ENCODE data around the gene MCM3AP. TPM values are rescaled to one million over a fixed set of nuclear protein-coding genes. Genes with fewer than 3 reads are reported as not detected.

MCM3AP gene
- total RNA-seq, 4 donors from 2014 or later, result 55.3 to 170 (median 95.2) TPM

DNA sequence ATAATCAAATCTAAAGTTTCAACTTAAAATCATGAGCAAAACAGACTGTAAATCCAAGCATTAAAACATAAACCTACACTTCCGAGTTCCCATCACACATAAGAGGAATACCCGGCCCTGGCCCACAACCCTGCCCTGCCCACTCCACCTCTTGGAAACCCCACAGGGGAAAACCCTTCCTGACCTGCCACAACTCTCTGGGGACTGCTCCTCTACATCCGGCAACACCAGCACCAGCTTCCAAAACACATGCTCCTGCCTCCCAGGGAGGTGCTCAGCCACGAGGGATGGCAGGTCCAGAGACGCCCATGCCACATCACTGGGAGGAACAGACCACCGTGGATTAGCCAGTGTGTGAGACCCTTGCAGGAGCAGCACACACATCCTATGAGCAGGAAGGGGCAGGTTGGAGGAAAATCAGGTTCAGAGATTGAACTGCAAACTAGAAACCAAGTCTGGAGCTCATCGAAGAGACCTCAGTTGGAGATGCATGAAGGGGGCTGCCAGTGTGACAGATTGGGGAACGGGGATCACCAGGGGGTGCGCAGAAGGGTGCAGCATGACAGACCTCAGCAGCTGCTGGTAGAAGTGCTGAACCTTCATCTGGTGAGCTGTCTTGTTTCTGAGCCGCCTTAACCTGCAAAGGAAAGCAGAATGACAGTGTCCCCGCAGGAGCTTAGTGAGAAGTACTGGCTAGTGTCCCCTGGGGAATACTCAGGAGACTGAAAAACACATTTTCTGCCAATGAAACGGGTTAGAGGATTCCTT is 31.0 kb downstream of the MCM3AP start:
- TF ChIP-seq, protein P1, sequence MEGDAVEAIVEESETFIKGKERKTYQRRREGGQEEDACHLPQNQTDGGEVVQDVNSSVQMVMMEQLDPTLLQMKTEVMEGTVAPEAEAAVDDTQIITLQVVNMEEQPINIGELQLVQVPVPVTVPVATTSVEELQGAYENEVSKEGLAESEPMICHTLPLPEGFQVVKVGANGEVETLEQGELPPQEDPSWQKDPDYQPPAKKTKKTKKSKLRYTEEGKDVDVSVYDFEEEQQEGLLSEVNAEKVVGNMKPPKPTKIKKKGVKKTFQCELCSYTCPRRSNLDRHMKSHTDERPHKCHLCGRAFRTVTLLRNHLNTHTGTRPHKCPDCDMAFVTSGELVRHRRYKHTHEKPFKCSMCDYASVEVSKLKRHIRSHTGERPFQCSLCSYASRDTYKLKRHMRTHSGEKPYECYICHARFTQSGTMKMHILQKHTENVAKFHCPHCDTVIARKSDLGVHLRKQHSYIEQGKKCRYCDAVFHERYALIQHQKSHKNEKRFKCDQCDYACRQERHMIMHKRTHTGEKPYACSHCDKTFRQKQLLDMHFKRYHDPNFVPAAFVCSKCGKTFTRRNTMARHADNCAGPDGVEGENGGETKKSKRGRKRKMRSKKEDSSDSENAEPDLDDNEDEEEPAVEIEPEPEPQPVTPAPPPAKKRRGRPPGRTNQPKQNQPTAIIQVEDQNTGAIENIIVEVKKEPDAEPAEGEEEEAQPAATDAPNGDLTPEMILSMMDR (IDR thresholded peaks at IDR 0.05; ENCODE audit: low read depth), result no peak

DNA sequence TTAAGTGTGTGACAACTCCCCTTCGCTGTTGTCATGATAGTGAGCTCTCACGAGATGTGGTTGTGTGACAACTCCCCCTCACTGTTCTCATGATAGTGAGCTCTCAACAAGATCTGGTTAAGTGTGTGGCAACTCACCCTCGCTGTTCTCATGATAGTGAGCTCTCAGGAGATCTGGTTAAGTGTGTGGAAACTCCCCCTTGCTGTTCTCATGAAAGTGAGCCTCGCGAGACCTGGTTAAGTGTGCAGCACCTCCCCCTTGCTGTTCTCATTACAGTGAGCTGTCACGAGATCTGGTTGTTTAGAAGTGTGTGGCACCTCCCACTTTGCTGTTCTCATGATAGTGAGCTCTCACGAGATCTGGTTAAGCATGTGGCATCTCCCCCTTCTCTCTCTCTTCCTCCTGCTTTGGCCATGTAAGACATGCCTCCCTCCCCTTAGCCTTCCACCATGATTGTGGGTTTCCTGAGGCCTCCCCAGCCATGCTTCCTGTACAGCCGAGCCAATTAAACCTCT is 31.7 kb downstream of the MCM3AP start:
- TF ChIP-seq, protein P1 (IDR thresholded peaks at IDR 0.05; ENCODE audit: low read depth), result no peak

DNA sequence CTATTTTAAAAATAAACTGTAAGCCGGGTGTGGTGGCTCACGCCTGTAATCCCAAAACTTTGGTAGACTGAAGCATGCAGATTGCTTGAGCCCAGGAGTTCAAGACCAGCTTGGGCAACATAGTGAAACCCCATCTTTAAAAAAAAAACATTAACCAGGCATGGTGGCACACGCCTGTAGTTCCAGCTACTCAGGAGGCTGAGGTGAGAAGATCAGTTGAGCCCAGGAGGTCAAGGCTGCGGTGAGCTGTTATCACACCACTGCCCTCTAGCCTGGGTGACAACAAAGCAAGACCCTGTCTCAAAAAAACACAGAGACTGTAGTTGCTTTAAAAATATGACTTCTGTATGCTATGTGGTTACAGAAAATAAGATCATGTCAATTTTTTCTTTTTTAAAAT is 32.6 kb downstream of the MCM3AP start:
- TF ChIP-seq, protein P1 (IDR thresholded peaks at IDR 0.05; ENCODE audit: low read depth), result no peak

DNA sequence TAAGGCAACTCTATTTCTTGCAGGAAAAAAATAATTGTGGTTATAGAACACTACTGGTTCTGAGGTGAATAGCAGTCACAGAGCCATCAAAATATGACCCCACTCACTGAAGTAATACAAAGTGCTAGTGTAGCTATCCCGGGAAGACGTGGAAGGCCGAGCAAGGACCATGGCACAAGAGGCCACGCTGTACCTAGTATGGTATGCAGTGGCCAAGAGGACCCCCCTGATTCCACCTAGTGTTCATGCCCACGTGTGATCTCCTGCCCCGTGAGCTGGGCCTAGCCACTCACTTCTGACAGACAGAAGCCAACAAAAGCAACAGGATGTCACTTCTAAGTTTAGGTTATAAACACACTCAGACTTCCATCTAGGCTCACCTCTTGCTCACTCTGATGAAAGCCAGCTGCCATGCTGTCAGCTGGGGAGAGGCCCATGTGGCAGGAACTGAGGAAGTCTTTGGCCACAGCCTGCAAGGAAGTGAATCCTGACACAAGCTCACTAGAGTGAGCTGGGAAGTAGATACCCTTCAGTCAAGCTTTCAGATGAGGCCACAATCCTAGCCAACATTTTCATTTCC is 35.2 kb downstream of the MCM3AP start:
- TF ChIP-seq, protein P1 (IDR thresholded peaks at IDR 0.05; ENCODE audit: low read depth), result no peak

DNA sequence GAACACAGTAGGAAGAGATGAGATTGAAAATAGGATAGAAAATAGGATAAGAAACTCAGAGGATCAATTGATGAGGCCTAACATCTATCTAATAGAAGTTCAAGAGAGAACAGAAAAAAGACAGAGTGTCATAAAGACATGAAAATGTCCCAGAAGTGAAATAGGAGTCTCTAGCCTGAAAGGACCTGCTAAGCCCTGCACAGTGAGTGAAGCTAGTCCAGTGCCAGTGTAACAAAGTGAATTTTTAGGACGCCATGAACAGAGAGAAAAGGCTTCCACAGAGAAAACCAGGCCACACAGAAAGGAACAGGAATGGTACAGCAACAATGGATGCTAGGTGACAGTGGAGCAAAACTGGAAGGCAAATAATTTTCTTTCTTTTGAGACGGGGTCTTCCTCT is 36.6 kb downstream of the MCM3AP start:
- TF ChIP-seq, protein P1 (IDR thresholded peaks at IDR 0.05; ENCODE audit: low read depth), result no peak

DNA sequence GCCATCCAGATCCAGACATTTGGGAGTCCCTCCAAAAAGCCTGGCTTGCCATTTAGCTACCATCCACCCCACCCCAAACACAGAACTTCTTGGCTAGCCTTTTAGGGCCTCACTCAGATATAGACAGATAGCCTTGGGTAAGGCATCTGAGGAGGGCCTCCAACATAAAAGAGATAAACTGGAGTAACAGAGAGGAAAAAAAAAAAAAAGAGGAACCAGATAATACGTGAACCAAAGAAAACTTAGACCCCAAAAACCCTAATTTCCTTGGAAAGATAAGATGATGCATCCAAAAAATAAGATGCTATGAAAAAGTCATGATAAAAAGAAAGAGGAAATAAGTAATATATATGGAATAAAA is 37.0 kb downstream of the MCM3AP start:
- TF ChIP-seq, protein P1 (IDR thresholded peaks at IDR 0.05; ENCODE audit: low read depth), result no peak

DNA sequence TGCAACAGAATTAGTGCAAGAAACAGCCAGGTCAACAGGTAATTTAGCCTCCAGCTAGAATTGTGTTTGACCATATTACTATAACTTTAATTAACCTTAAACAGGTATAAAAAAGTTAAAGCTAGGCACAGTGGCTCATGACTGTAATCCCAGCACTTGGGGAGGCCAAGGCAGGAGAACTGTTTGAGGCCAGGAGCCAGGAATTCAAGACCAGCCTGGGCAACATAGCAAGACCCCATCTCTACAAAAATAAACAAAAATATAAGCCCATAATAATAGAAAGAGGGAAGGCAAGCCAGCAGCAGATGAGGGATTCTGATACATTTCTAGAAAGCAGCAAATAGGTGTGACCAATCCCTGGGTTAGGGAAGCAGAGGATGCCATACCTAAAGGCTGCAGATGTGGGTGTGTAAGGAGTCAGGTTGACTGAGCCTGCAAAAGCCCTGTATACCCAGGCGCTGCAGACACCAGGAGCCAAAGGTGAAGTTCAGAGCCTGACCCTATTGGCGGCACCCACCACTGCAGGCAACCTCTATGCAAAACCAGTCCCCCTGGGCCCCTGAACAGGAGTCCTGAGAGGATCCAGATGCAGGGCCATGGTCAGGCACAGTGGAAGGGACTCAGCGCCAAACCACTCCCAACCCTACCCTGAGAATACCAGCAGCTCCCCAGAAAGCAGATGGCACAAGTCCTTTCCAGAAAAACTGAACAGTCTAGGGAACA is 37.6 kb downstream of the MCM3AP start:
- TF ChIP-seq, protein P1 (IDR thresholded peaks at IDR 0.05; ENCODE audit: low read depth), result no peak
